Thoracic aorta (tissue), 2 donors: ENCODE measurements around the gene TMEM260. TPM values are rescaled to one million over a fixed set of nuclear protein-coding genes. Genes with fewer than 3 reads are reported as not detected.
"Not testable (repeated sequence)": the region's sequence is repeated elsewhere in the genome, so short reads cannot be mapped to it uniquely, and the experiment has no call there.

ENCODE experiments used
- ATAC-seq: fragments of 150-250 bp; one replicate; pipeline ENCODE4 v1.8.0; 2017; ENCODE audit warnings: low read depth; ENCODE audit not compliant: insufficient number of reproducible peaks, low FRiP score
- DNase-seq: peaks from one replicate; pipeline ENCODE4 v3.0.0-alpha.2; 2020; ENCODE audit warnings: low spot score
- H3K27ac ChIP-seq, 2 donors: fragments of 200-600 bp; sonication (generic); 1 replicate in 1 of 2; 2 replicates in 1 of 2; pipeline ENCODE4 v1.5.1; 2016; ENCODE audit warnings: mild to moderate bottlenecking in 2 of 2, moderate library complexity in 2 of 2
- H3K27me3 ChIP-seq: fragments of 200-600 bp; sonication (generic); replicated peaks from 2 replicates; pipeline ENCODE4 v1.6.0; 2016; ENCODE audit warnings: mild to moderate bottlenecking; ENCODE audit not compliant: insufficient read depth
- H3K36me3 ChIP-seq: fragments of 200-600 bp; sonication (generic); one replicate; pipeline ENCODE4 v1.5.1; 2016
- H3K4me1 ChIP-seq, 2 donors: fragments of 200-600 bp; sonication (generic); 1 replicate in 1 of 2; 2 replicates in 1 of 2; pipeline versions ENCODE4 v1.5.1 to v1.6.0; 2016; ENCODE audit warnings: low read depth in 2 of 2, mild to moderate bottlenecking in 1 of 2; ENCODE audit not compliant: control insufficient read depth in 1 of 2
- H3K4me3 ChIP-seq: fragments of 200-600 bp; sonication (generic); 2 replicates; pipeline ENCODE4 v1.5.1; 2016; ENCODE audit warnings: mild to moderate bottlenecking
- H3K9me3 ChIP-seq: fragments of 200-600 bp; sonication (generic); 2 replicates; pipeline ENCODE4 v1.5.1; 2016
- total RNA-seq, 2 donors: library from RNA; depleted of rRNA; stranded (reverse); fragments of >200 nt; gene quantifications; one replicate each; pipeline versions ENCODE4 v1.1.0 to v1.2.3, GENCODE V29; 2016
- TF ChIP-seq, protein P1 (sequence below): fragments of 200-600 bp; sonication (generic); IDR thresholded peaks from one replicate; pipeline ENCODE4 v1.5.1; 2019; ENCODE audit warnings: antibody characterized with exemption

The TMEM260 gene
- total RNA-seq, 2 donors from 2014 or later: 39.9 to 44.7 TPM

DNA sequence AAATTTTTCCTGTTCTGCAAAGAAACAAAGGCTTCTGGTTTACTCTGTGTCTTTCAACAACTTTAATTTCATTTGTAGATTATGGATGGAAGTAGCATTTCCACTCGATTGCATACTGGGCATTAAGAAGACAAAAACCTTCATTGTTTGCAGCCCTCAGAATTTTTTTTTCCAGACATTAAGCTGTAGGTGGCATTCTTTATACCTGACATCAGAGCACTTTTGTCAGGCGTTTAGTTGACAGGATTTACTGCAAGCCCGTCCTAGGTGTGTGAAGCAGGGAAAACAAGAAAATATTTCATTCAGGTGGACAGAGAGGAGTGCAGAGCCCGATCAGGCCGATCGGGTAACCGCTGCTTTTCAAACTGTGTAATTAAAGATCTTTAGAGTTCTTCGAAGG, 107.5 kb downstream of the TMEM260 start:
- TF ChIP-seq, protein P1, sequence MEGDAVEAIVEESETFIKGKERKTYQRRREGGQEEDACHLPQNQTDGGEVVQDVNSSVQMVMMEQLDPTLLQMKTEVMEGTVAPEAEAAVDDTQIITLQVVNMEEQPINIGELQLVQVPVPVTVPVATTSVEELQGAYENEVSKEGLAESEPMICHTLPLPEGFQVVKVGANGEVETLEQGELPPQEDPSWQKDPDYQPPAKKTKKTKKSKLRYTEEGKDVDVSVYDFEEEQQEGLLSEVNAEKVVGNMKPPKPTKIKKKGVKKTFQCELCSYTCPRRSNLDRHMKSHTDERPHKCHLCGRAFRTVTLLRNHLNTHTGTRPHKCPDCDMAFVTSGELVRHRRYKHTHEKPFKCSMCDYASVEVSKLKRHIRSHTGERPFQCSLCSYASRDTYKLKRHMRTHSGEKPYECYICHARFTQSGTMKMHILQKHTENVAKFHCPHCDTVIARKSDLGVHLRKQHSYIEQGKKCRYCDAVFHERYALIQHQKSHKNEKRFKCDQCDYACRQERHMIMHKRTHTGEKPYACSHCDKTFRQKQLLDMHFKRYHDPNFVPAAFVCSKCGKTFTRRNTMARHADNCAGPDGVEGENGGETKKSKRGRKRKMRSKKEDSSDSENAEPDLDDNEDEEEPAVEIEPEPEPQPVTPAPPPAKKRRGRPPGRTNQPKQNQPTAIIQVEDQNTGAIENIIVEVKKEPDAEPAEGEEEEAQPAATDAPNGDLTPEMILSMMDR: no peak
- H3K27ac ChIP-seq: no peak overlapping the region
- H3K36me3 ChIP-seq: no peaks in the 10 kb centered on the region
- no peaks in the 10 kb centered on the region for H3K9me3 ChIP-seq
- no peaks in the 10 kb centered on the region for H3K4me1 ChIP-seq
- ATAC-seq (no peak), DNase-seq (no peak)
- H3K4me3 ChIP-seq: no peak overlapping the region
- H3K27me3 ChIP-seq: no peaks in the 10 kb centered on the region

DNA sequence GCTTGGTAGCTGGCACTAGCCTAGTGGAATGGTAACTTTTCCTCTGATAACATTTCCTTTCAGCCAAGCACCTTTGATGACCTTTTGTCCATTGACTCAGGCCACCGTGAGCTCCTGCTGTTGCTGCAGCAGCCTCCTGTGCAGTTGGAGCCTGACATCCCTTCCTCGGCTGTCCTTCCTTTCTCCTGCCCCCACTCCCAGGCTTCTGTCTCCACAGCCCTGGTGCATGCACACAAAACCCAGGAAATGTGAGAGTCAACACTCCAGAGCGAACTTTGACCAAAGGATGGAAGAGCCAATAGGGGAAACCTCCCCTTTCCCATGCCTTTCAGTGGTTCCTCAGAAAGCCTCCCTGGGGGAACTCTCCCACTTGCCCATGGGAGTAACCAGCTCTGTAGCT, 115.0 kb downstream of the TMEM260 start:
- DNase-seq: no peak
- H3K27ac ChIP-seq: no peak overlapping the region
- TF ChIP-seq, protein P1: no peak
- no peak overlapping the region for H3K4me3 ChIP-seq
- H3K27me3 ChIP-seq: no peaks in the 10 kb centered on the region
- H3K9me3 ChIP-seq: no peaks in the 10 kb centered on the region
- no peaks in the 10 kb centered on the region for H3K36me3 ChIP-seq
- no peak for ATAC-seq
- no peaks in the 10 kb centered on the region for H3K4me1 ChIP-seq

DNA sequence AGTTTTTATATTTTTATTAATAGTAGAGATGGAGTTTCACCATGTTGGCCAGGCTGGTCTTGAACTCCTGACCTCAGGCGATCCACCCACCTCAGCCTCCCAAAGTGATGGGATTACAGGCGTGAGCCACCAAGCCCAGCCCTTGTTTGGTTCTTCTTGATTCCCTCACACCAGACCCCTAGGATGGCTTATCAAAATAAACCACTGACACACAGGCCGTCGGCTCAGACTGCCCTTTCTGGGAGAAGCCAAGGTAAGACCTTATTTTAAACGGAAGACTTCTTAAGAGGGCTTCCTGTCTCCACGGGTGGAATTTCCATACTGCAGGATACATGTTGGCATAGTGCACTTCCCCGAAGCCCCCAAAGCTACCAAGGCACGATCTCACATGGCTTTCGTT, 115.6 kb downstream of the TMEM260 start:
- not testable (repeated sequence) for H3K36me3 ChIP-seq, H3K27me3 ChIP-seq, ATAC-seq, H3K4me3 ChIP-seq, H3K27ac ChIP-seq, H3K9me3 ChIP-seq, DNase-seq, H3K4me1 ChIP-seq

Other genes with a start within 250 kb of the TMEM260 start
- gene OTX2, start 230.7 kb downstream of the TMEM260 start, total RNA-seq: not detected